H9 (cell line): Measurements from ENCODE around the gene USP37. TPM values are rescaled to one million over a fixed set of nuclear protein-coding genes. Genes with fewer than 3 reads are reported as not detected.

Experiments
- DNase-seq: peaks from one replicate; pipeline ENCODE4 v3.0.0-alpha.2; 2017
- H2AFZ ChIP-seq: one replicate; pipeline ENCODE4 v1.6.1; 2013; ENCODE audit warnings: mild to moderate bottlenecking, low read length, control low read depth, moderate library complexity
- H2AK5ac ChIP-seq: 2 replicates; pipeline ENCODE4 v1.6.1; 2013; ENCODE audit warnings: low read length, control low read depth, mixed read lengths; ENCODE audit not compliant: insufficient read length
- H2BK120ac ChIP-seq: one replicate; pipeline ENCODE4 v1.6.1; 2013; ENCODE audit warnings: low read depth, mild to moderate bottlenecking, low read length, control low read depth, inconsistent platforms; ENCODE audit not compliant: poor library complexity, severe bottlenecking
- H2BK12ac ChIP-seq: 2 replicates; pipeline ENCODE4 v1.6.1; 2013; ENCODE audit warnings: low read length, control low read depth, mixed read lengths, low read depth; ENCODE audit not compliant: insufficient read length
- H2BK15ac ChIP-seq: 2 replicates; pipeline ENCODE4 v1.6.1; 2013; ENCODE audit warnings: low read depth, low read length, control low read depth
- H2BK20ac ChIP-seq: one replicate; pipeline ENCODE4 v1.6.1; 2013; ENCODE audit warnings: low read depth, mild to moderate bottlenecking, low read length, control low read depth, inconsistent platforms; ENCODE audit not compliant: poor library complexity, severe bottlenecking
- H2BK5ac ChIP-seq: 2 replicates; pipeline ENCODE4 v1.6.1; 2013; ENCODE audit warnings: low read length, control low read depth, mixed read lengths; ENCODE audit not compliant: insufficient read length
- H3K14ac ChIP-seq: 2 replicates; pipeline ENCODE4 v1.6.1; 2013; ENCODE audit warnings: low read length, control low read depth; ENCODE audit not compliant: insufficient read depth
- H3K18ac ChIP-seq: 2 replicates; pipeline ENCODE4 v1.6.1; 2013; ENCODE audit warnings: low read depth, mild to moderate bottlenecking, mixed read lengths, low read length, control low read depth; ENCODE audit not compliant: insufficient read length
- H3K23ac ChIP-seq: 2 replicates; pipeline ENCODE4 v1.6.1; 2013; ENCODE audit warnings: low read length, control low read depth, mixed read lengths, low read depth; ENCODE audit not compliant: insufficient read length
- H3K23me2 ChIP-seq: 2 replicates; pipeline ENCODE4 v1.6.1; 2013; ENCODE audit warnings: low read depth, mild to moderate bottlenecking, mixed read lengths, low read length, control low read depth; ENCODE audit not compliant: insufficient read length, poor library complexity, severe bottlenecking
- H3K27ac ChIP-seq: 2 replicates; pipeline ENCODE4 v1.5.1; 2013; ENCODE audit warnings: low read length, control low read depth, mixed read lengths, low read depth; ENCODE audit not compliant: insufficient read length
- H3K27me3 ChIP-seq: 2 replicates; pipeline ENCODE4 v1.6.1; 2013; ENCODE audit warnings: low read length, control low read depth, inconsistent platforms; ENCODE audit not compliant: insufficient read depth
- H3K4ac ChIP-seq: 2 replicates; pipeline ENCODE4 v1.6.1; 2013; ENCODE audit warnings: low read depth, mild to moderate bottlenecking, control low read depth, inconsistent platforms, low read length, moderate library complexity
- H3K4me1 ChIP-seq: 2 replicates; pipeline ENCODE4 v1.6.1; 2013; ENCODE audit warnings: low read length, control low read depth, inconsistent platforms; ENCODE audit not compliant: insufficient read depth
- H3K4me2 ChIP-seq: 2 replicates; pipeline ENCODE4 v1.6.1; 2013; ENCODE audit warnings: low read length, control low read depth, mixed read lengths; ENCODE audit not compliant: insufficient read length, insufficient read depth
- H3K56ac ChIP-seq: 2 replicates; pipeline ENCODE4 v1.6.1; 2013; ENCODE audit warnings: low read depth, mild to moderate bottlenecking, mixed read lengths, low read length, control low read depth; ENCODE audit not compliant: insufficient read length
- H3K79me1 ChIP-seq: 2 replicates; pipeline ENCODE4 v1.6.1; 2013; ENCODE audit warnings: low read depth, mild to moderate bottlenecking, moderate library complexity, low read length, control low read depth, inconsistent platforms; ENCODE audit not compliant: insufficient read depth, poor library complexity, severe bottlenecking
- H3K79me2 ChIP-seq: 2 replicates; pipeline ENCODE4 v1.6.1; 2013; ENCODE audit warnings: low read length, control low read depth, inconsistent platforms; ENCODE audit not compliant: insufficient read depth
- H3K9ac ChIP-seq: 2 replicates; pipeline ENCODE4 v1.6.1; 2013; ENCODE audit warnings: low read length, control low read depth, mixed read lengths; ENCODE audit not compliant: insufficient read length; ENCODE audit errors: extremely low read depth
- H3K9me3 ChIP-seq: one replicate; pipeline ENCODE4 v1.6.1; 2013; ENCODE audit warnings: low read depth, low read length, inconsistent platforms; ENCODE audit not compliant: control insufficient read depth
- H3T11ph ChIP-seq: one replicate; pipeline ENCODE4 v1.6.1; 2013; ENCODE audit warnings: mild to moderate bottlenecking, low read length, control low read depth, inconsistent platforms
- H4K20me1 ChIP-seq: one replicate; pipeline ENCODE4 v1.6.1; 2013; ENCODE audit not compliant: control insufficient read depth, insufficient read length, insufficient read depth
- H4K5ac ChIP-seq: 2 replicates; pipeline ENCODE4 v1.6.1; 2013; ENCODE audit warnings: low read depth, mild to moderate bottlenecking, mixed read lengths, low read length, control low read depth; ENCODE audit not compliant: insufficient read length
- H4K8ac ChIP-seq: replicated peaks from 2 replicates; pipeline ENCODE4 v1.6.1; 2013; ENCODE audit warnings: low read length, control low read depth, mixed read lengths, low read depth; ENCODE audit not compliant: insufficient read length
- H4K91ac ChIP-seq: 2 replicates; pipeline ENCODE4 v1.6.1; 2013; ENCODE audit warnings: low read depth, mild to moderate bottlenecking, moderate library complexity, mixed read lengths, low read length, control low read depth; ENCODE audit not compliant: insufficient read length
- H3K27ac Mint-ChIP-seq, 3 experiments: 2 replicates in 2 of 3; 3 replicates in 1 of 3; pipeline ENCODE4 v1.8.0; 2020 to 2021; ENCODE audit warnings: mixed read lengths in 3 of 3, mild to moderate bottlenecking in 1 of 3, moderate library complexity in 1 of 3
- H3K27me3 Mint-ChIP-seq: 2 replicates; pipeline ENCODE4 v1.8.0; 2021; ENCODE audit warnings: low read depth, mild to moderate bottlenecking, moderate library complexity, mixed read lengths
- H3K36me3 Mint-ChIP-seq, 3 experiments: 2 replicates in 2 of 3; 3 replicates in 1 of 3; pipeline ENCODE4 v1.8.0; 2020 to 2021; ENCODE audit warnings: low read depth in 3 of 3, mixed read lengths in 3 of 3; ENCODE audit not compliant: insufficient read depth in 1 of 3
- H3K4me1 Mint-ChIP-seq, 2 experiments: 2 replicates each; pipeline ENCODE4 v1.8.0; 2020; ENCODE audit warnings: mixed read lengths in 2 of 2
- H3K4me3 Mint-ChIP-seq, 2 experiments: 2 replicates in 1 of 2; 3 replicates in 1 of 2; pipeline ENCODE4 v1.8.0; 2020 to 2021; ENCODE audit warnings: mild to moderate bottlenecking in 2 of 2, mixed read lengths in 2 of 2, moderate library complexity in 1 of 2
- H3K9me3 Mint-ChIP-seq, 2 experiments: 2 replicates in 1 of 2; 3 replicates in 1 of 2; pipeline ENCODE4 v1.8.0; 2020; ENCODE audit warnings: mild to moderate bottlenecking in 2 of 2, mixed read lengths in 2 of 2, moderate library complexity in 1 of 2
- WGBS: extraction: QIAGEN DNeasy Blood & Tissue Kit; methylation state at CpG from one replicate; pipeline ENCODE4 v1.1.7; 2013; ENCODE audit warnings: missing lambda C conversion rate, low lambda C conversion rate, mixed read lengths; ENCODE audit not compliant: insufficient read length; ENCODE audit errors: extremely low coverage; 5-methylcytosine and 5-hydroxymethylcytosine counted together
- total RNA-seq: library from RNA; stranded (reverse); gene quantifications from 2 replicates; pipeline ENCODE4 v1.2.1, GENCODE V29; 2021
- TF ChIP-seq, protein P1 (sequence below): fragments of 200-600 bp; sonication (generic); conservative IDR thresholded peaks from 3 replicates; pipeline ENCODE4 v1.8.0; 2021; ENCODE audit warnings: antibody characterized with exemption, mild to moderate bottlenecking

USP37 gene
- total RNA-seq, 1 experiment from 2014 or later: 34.9 TPM

DNA sequence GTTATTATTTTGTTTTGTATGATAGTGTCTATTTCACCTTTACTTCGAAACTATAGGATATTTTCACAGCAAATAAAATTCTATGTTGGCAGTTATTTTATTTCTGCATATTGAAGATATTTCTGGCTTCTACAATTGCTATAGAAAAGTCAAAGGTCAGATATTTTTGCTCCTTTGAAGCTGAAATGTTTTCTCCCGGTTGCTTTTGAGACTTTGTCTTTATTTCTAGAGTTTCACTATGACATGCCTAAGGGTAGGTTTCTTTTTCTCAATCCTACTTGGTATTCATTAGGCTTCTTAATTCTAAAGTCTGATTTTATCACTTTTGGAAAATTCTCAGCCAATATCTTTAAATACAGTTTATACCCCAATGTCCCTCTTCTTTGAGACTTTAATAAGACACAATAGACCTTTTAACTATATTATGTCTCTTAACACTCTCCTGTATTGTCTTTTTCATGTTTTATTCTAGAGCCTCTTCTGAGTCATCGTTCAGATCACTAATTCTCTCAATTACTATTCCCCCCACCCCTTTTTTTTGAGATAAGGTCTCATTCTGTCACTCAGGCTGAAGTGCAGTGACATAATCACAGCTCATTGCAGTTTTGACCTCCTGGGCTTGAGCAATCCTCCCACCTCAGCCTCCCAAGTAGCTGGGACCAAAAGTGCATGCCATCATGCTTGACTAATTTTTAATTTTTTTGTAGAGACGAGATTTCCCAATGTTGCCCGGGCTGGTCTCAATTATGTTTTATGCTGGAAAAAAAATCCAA is 50.5 kb downstream of the USP37 start:
- no peak overlapping the region for H2BK12ac ChIP-seq
- no peak overlapping the region for H2BK20ac ChIP-seq
- H4K91ac ChIP-seq: no peak overlapping the region
- H3K56ac ChIP-seq: no peak overlapping the region
- no peak overlapping the region for H3K27ac ChIP-seq
- no peak overlapping the region for H2BK15ac ChIP-seq
- TF ChIP-seq, protein P1, sequence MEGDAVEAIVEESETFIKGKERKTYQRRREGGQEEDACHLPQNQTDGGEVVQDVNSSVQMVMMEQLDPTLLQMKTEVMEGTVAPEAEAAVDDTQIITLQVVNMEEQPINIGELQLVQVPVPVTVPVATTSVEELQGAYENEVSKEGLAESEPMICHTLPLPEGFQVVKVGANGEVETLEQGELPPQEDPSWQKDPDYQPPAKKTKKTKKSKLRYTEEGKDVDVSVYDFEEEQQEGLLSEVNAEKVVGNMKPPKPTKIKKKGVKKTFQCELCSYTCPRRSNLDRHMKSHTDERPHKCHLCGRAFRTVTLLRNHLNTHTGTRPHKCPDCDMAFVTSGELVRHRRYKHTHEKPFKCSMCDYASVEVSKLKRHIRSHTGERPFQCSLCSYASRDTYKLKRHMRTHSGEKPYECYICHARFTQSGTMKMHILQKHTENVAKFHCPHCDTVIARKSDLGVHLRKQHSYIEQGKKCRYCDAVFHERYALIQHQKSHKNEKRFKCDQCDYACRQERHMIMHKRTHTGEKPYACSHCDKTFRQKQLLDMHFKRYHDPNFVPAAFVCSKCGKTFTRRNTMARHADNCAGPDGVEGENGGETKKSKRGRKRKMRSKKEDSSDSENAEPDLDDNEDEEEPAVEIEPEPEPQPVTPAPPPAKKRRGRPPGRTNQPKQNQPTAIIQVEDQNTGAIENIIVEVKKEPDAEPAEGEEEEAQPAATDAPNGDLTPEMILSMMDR: no peak
- H3K4ac ChIP-seq: no peak overlapping the region
- H4K8ac ChIP-seq: no peak overlapping the region
- Mint-ChIP-seq H3K4me1 (no peaks in the 10 kb centered on the region), H3K9me3 (no peaks in the 10 kb centered on the region), H3K4me3 (no peak overlapping the region), H3K27ac (no peak overlapping the region), H3K36me3 (peaks cover 10 to 28% (median 16%) of the 10 kb centered on the region in 3 experiments), H3K27me3 (no peaks in the 10 kb centered on the region)
- H2BK5ac ChIP-seq: no peak overlapping the region
- H3K9me3 ChIP-seq: no peaks in the 10 kb centered on the region
- H3K27me3 ChIP-seq: no peaks in the 10 kb centered on the region
- H4K20me1 ChIP-seq: no peaks in the 10 kb centered on the region
- DNase-seq: no peak
- no peak overlapping the region for H2BK120ac ChIP-seq
- H3K79me2 ChIP-seq: no peaks in the 10 kb centered on the region; the same call in 1 of the 2 replicates
- no peak overlapping the region for H3T11ph ChIP-seq
- H3K79me1 ChIP-seq: no peaks in the 10 kb centered on the region
- no peaks in the 10 kb centered on the region for H3K4me1 ChIP-seq
- no peak overlapping the region for H2AFZ ChIP-seq
- no peak overlapping the region for H3K4me2 ChIP-seq
- H2AK5ac ChIP-seq: no peak overlapping the region
- H3K9ac ChIP-seq: no peak overlapping the region
- H3K23ac ChIP-seq: no peak overlapping the region
- no peaks in the 10 kb centered on the region for H3K23me2 ChIP-seq
- no peak overlapping the region for H3K14ac ChIP-seq
- no CpG with 5 or more reads among the region's 5 CpGs for WGBS
- no peak overlapping the region for H4K5ac ChIP-seq
- no peak overlapping the region for H3K18ac ChIP-seq
